CD4-positive, alpha-beta T cell treated with Interleukin-21 for 1 hour (primary cell): ENCODE results near the gene KANSL1.
"Not testable (repeated sequence)": the region's sequence is repeated elsewhere in the genome, so short reads cannot be mapped to it uniquely, and the experiment has no call there.

Source experiments
- DNase-seq: peaks from one replicate; pipeline ENCODE4 v3.0.0-alpha.2; 2020

The KANSL1 gene, protein sequence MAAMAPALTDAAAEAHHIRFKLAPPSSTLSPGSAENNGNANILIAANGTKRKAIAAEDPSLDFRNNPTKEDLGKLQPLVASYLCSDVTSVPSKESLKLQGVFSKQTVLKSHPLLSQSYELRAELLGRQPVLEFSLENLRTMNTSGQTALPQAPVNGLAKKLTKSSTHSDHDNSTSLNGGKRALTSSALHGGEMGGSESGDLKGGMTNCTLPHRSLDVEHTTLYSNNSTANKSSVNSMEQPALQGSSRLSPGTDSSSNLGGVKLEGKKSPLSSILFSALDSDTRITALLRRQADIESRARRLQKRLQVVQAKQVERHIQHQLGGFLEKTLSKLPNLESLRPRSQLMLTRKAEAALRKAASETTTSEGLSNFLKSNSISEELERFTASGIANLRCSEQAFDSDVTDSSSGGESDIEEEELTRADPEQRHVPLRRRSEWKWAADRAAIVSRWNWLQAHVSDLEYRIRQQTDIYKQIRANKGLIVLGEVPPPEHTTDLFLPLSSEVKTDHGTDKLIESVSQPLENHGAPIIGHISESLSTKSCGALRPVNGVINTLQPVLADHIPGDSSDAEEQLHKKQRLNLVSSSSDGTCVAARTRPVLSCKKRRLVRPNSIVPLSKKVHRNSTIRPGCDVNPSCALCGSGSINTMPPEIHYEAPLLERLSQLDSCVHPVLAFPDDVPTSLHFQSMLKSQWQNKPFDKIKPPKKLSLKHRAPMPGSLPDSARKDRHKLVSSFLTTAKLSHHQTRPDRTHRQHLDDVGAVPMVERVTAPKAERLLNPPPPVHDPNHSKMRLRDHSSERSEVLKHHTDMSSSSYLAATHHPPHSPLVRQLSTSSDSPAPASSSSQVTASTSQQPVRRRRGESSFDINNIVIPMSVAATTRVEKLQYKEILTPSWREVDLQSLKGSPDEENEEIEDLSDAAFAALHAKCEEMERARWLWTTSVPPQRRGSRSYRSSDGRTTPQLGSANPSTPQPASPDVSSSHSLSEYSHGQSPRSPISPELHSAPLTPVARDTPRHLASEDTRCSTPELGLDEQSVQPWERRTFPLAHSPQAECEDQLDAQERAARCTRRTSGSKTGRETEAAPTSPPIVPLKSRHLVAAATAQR (N-terminal part only)

DNA sequence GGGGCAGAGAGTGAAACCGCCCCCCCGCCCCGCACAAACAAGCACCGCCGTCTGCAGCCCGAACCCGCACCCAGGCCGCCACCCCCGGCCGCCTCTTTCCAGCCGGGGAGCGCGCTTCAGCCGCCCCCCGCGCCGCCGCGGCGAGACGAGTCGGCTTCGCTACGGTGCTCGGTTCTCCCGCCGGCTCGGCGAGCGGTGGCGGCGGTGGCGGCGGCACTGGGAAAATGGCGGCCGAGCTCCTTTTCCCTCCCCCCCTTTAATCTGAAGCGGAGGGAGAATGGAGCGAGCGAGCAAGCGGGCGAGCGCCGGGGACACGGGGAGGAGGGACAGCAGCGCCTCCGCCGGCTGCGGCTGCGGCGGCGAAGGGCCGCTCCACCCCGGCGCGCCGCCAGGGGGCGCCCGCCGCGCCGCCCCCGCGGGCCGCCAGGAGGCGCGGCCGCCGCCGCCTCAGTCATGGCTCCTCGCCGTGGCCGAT, at the start of gene KANSL1:
Gene KANSL1, minus strand, starts transcription at position 279 of the 475 bp plus-strand sequence. CDS start 21,286 bp downstream, outside the sequence.
- peak; percentile 94 for DNase-seq

GRCh38 chr17:46231359-46231758, 38.1 kb upstream of the KANSL1 start:
- DNase-seq, result not testable (repeated sequence)

- peak; percentile 98 for DNase-seq
Measured at GRCh38 chr17:46225274-46225794, 32.1 kb upstream of the KANSL1 start.

GRCh38 chr17:46224864-46225263, 31.6 kb upstream of the KANSL1 start:
- DNase-seq, result not testable (repeated sequence)

DNA sequence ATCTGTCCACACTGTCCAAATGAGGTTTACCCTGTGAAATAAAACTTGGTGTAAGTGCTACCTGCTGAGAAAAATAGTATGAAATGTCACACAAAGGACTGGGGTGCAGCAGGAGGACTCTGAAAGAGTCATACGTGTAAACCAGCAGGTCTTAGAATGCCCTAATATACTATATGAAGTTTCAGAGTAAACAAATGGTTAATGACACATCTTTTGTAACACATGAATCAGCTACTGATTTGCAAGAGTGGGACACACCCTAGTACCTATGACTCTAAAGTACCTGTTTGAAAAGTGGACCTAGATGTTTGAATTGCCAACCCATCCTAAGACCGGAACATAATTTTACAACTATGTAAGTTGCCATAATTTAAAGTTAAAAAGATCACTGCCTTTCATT, 29.8 kb upstream of the KANSL1 start:
- not testable (repeated sequence) for DNase-seq

DNA sequence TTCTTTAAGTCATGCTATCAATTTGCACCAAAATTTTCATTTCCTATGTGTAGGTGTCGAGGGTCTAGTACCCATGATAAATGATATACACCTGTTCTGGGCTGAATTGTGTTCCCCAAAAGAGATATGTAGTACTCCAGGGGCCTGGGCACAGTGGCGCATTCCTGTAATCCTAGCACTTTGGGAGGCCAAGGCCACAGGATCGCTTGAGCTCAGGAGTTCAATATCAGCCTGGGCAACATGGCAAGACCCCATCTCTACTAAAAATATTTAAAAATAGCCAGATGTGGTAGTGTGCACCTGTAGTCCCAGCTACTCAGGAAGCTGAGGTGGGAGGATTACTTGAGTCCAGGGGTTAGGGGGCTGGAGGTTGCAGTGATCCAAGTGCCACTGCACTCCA, 23.5 kb upstream of the KANSL1 start:
- DNase-seq, result no peak

DNA sequence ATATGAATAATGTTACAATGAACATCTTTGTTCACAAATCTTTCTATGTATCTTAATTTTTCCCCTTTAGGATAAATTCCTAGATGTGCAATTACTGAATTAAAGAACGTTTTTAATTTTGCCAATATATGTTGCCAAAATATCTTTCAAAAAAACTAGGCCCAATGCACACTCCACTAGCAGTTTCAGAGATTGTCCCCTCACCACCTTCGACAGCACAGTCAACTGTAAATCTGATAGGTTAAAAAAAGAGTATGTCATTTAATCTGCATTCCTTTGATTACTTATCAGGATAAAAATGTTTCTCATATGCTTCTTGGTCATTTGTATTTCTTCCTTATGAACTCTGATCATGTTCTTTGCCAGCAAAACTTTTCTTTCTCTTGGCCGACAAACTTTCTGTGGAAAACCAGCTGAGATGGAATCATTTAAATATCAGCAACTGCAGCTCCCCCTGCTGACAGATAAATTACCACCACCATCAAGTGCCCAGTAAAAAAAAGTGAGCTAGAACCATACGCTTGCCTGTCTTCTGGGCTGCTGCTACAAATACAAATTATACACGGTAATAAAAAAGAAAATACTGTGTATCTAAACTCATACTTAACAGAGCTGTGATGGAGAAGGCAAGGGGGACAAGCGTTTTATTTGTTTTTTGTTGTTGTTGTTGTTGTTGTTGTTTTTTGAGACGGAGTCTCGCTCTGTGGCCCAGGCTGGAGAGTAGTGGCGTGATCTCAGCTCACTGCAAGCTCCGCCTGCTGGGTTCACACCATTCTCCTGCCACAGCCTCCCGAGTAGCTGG, 19.6 kb upstream of the KANSL1 start:
- peak; percentile 86 for DNase-seq

GRCh38 chr17:46208997-46209396, 15.8 kb upstream of the KANSL1 start:
- no peak for DNase-seq

GRCh38 chr17:46205975-46206374, 12.7 kb upstream of the KANSL1 start:
- DNase-seq, result no peak

DNA sequence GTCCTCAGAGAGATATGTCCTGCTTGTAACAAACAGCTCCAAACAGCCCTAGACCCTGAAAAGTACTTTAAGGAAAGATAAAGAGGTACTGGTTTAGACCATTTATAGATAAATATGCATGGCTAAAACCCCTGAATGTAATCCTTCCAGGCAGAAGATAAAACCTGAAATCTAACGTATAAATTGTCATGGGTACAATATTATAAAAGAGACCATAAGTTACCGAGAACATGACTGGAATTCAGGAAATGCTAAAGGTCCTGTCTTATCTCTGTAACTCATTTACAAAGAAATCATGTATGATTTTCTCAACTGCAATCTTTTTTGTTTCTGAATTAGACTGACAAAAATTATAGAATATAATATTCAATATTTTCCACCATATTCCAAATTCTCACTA, 9.2 kb upstream of the KANSL1 start:
- DNase-seq, result no peak

DNA sequence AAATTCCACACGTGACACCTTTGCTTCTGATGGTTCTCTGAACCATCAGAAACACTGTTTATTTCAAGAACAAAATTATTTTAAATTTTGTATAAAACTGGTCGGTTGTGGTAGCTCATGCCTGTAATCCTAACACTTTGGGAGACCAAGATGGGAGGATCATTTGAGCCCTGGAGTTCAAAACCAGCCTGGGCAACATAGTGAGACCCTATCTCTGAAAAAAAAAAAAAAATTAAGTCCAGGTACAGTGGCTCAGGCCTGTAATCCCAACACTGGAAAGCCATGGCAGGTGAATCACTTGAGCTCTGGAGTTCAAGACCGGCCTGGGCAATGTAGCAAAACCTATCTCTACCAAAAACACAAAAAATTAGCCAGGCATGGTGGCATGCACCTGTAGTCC, 8.3 kb upstream of the KANSL1 start:
- no peak for DNase-seq

DNA sequence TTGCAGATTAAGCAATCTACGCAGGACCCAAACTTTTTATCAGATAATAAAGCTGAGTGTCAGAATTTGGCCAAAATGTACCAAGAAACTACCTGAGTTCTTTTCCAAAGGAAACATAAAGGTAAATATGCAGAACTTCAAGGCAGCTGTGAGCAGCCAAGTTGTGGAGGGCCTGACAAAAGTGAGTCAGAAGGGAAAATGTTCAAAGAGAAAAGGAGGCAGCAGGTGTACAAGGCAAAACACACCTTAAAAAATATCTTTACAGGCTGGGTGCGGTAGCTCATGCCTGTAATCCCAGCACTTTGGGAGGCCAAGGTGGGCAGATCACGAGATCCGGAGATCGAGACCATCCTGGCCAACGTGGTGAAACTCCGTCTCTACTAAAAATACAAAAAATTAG, 7.0 kb upstream of the KANSL1 start:
- no peak for DNase-seq

GRCh38 chr17:46199379-46199778, 6.2 kb upstream of the KANSL1 start:
- DNase-seq, result no peak

GRCh38 chr17:46198233-46198632, 5.0 kb upstream of the KANSL1 start:
- DNase-seq, result no peak

DNA sequence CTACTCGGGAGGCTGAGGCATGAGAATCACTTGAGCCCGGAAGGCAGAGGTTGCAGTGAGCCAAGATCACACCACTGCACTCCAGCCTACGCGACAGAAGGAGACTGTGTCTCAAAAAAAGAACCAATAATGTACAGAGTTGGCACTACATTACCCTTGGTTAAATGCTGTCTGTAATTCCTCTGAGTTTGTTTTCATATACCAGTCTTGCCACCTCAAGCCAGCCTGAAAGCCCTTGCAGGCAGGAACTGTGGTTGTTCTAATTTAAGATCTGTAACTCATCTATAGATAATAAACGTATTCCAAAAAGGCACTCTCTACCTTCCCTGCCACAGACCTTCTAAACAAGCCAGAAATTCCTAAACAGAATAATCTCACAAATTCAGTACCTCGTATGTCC, 4.3 kb upstream of the KANSL1 start:
- DNase-seq, result no peak

DNA sequence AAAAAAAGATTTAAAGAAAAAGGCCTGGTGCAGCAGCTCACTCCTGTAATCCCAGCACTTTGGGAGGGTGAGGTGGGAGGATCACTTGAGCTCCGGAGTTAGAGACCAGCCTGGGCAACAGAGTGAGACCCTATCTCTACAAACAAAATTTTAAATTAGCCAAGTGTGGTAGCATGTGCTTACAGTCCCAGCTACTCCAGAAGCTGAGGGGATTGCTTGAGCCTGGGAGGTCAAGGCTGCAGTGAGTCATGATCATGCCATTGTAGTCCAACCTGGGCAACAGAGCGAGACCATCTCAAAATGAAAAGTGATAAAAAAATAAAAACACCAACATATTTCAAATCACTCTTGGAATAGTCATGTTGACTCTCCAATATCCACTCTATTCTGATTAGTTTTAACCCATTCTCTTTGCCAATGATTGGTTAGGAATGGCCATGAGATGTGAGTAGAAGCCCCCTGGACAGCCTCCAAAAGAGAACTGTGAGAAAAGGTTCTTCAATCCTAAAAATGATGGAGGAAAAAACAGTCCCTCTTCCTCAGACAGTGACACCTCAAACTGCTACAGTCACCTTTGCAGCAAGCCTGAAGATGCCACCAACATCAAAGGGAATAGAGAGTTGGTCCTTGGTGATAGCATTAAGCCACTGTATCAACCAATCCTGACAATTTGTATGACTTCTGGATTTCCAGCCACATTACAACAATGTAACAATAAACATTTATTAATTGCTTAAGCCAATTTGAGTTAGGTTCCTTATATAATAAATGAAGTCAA, 2.9 kb upstream of the KANSL1 start:
- no peak for DNase-seq

- no peak for DNase-seq
Measured at GRCh38 chr17:46195217-46195855, 2.1 kb upstream of the KANSL1 start.

DNA sequence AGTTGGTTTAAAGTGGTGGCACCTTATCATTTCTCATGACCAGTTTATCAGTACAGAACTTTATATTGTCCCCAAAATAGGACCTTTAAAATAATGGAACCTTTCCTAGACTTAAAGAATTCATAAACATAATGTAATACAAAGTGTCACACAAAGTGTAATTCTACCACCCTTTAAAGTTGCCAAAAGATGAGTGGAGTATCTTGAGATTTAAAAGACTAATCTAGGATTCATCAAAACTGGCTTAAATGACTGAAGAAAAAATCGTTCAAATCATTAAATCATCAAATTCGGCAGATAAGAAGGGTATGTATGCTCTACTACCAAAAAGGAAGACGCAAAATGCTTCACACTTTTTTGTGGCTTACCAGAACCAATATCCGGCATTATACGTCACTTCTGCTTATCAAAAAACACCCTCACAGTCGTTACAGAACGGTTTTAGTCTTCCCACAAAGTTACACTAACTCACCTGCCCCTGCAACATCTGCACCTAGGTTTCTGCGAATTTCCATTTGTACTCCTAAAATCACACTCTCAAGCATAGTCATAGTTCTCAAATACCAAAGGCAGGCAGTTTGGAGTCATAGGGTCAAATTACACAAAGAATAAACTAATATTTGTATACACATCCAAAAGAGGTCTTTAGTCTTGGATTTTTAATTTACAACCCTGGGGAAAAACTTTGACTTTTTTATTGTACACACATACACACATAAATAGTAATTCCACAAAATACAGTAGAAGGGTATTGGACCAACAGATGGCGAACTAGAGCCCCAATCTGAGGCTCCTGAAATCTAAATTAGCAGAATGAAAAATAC, 1.4 kb upstream of the KANSL1 start:
- DNase-seq, result peak; percentile 95

- peak; percentile 97 for DNase-seq
Measured at GRCh38 chr17:46193626-46194392, 580 bp upstream of the KANSL1 start.
